Measurements from ENCODE around the gene PIM3. TPM values are rescaled to one million over a fixed set of nuclear protein-coding genes. Genes with fewer than 3 reads are reported as not detected.

PIM3 gene
- total and polyA plus RNA-seq, 2 of the 8 experiments (the other 6 are each of a cell fraction or from before 2014, with no cell fraction given), result 22.6 to 30.0 TPM

DNA sequence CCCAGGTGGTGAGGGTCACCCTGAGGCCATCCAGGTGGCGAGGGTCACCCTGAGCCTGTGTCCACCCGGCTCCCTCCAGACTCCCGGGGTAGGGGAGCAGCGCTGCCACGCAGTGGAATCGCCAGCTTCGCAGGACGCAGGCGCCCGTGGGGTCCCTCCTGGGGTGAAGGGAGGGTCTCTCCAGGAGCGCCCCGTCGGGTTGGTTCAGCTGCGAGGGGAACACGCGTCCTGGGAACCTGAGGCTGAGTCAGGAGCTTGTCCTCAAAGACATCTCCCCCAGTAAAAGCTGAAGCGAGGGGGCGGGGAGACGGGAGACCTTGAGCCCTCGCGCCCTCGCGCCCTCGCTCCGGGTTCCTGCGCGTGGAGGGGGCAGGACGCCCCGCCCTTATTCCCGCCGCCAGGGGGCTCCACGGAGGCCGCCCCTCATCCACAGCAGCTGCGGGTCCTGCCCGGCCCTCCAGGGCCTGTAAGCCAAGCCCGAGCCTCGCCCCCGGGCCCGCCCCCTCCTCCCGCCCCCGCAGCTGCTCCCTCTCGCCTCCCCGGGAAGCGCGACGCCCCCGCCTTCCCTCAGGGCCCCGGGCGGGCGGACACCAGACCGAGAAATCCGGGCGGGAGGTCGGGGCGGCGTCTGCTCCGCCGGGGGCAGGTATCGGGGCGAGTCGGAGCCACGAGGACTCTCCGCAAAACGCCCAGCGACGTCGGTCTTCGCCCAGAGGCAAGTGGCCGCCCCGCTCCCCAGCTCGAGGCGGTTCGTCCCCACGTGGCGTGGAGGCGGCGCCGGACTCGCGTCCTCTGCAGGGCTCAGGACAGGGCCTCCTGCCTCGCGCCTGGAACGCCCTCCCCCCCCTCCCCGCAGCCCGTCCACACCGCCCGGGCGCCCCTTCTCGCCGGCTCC lies 22.8 kb downstream of the PIM3 start (continued):
- TF ChIP-seq, protein P1, sequence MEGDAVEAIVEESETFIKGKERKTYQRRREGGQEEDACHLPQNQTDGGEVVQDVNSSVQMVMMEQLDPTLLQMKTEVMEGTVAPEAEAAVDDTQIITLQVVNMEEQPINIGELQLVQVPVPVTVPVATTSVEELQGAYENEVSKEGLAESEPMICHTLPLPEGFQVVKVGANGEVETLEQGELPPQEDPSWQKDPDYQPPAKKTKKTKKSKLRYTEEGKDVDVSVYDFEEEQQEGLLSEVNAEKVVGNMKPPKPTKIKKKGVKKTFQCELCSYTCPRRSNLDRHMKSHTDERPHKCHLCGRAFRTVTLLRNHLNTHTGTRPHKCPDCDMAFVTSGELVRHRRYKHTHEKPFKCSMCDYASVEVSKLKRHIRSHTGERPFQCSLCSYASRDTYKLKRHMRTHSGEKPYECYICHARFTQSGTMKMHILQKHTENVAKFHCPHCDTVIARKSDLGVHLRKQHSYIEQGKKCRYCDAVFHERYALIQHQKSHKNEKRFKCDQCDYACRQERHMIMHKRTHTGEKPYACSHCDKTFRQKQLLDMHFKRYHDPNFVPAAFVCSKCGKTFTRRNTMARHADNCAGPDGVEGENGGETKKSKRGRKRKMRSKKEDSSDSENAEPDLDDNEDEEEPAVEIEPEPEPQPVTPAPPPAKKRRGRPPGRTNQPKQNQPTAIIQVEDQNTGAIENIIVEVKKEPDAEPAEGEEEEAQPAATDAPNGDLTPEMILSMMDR (IDR thresholded peaks at IDR 0.05; ENCODE audit: control extremely low read depth in 1 of 3, insufficient read depth in 1 of 3, low read depth in 1 of 3, low read length in 3 of 3), result peak; percentile 53 to 73 (median 70)
- TF ChIP-seq, protein P2, sequence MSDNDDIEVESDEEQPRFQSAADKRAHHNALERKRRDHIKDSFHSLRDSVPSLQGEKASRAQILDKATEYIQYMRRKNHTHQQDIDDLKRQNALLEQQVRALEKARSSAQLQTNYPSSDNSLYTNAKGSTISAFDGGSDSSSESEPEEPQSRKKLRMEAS (IDR thresholded peaks at IDR 0.05), result peak; percentile 79
- peak; percentile 83 for TF ChIP-seq BACH1 (IDR thresholded peaks at IDR 0.05; ENCODE audit: low read length)

All from H1 (cell line).